ENCODE data around the gene SLC4A2. TPM values are rescaled to one million over a fixed set of nuclear protein-coding genes. Genes with fewer than 3 reads are reported as not detected.
"Not testable (repeated sequence)": the region's sequence is repeated elsewhere in the genome, so short reads cannot be mapped to it uniquely, and the experiment has no call there.

SLC4A2 gene
- total RNA-seq: 74.2 TPM

- peak; percentile 84 for DNase-seq (ENCODE audit: low spot score)
Observed at GRCh38 chr7:151059367-151060112, at the start of gene SLC4A2. Gene SLC4A2, plus strand, starts transcription at chr7:151059589. Its CDS starts 2,399 bp downstream, at chr7:151061988.

- DNase-seq (ENCODE audit: low spot score): no peak
Observed at GRCh38 chr7:151010037-151010306, 49.4 kb upstream of the SLC4A2 start.

- DNase-seq (ENCODE audit: low spot score): no peak
Observed at GRCh38 chr7:151010307-151011096, 48.9 kb upstream of the SLC4A2 start.

- no peak for DNase-seq (ENCODE audit: low spot score)
Observed at GRCh38 chr7:151011097-151011409, 48.3 kb upstream of the SLC4A2 start.

- not testable (repeated sequence) for DNase-seq (ENCODE audit: low spot score)
Observed at GRCh38 chr7:151011616-151012015, 47.8 kb upstream of the SLC4A2 start.

GRCh38 chr7:151012031-151012692 lies 47.2 kb upstream of the SLC4A2 start:
- DNase-seq (ENCODE audit: low spot score): no peak

- DNase-seq (ENCODE audit: low spot score): no peak
Observed at GRCh38 chr7:151012911-151013347, 46.5 kb upstream of the SLC4A2 start.

- no peak for DNase-seq (ENCODE audit: low spot score)
Observed at GRCh38 chr7:151013356-151013732, 46.0 kb upstream of the SLC4A2 start.

- peak; percentile 73 for DNase-seq (ENCODE audit: low spot score)
Observed at GRCh38 chr7:151013733-151014497, 45.5 kb upstream of the SLC4A2 start.

GRCh38 chr7:151014950-151015349 lies 44.4 kb upstream of the SLC4A2 start:
- no peak for DNase-seq (ENCODE audit: low spot score)

GRCh38 chr7:151015967-151016366 lies 43.4 kb upstream of the SLC4A2 start:
- DNase-seq (ENCODE audit: low spot score): no peak

- DNase-seq (ENCODE audit: low spot score): no peak
Observed at GRCh38 chr7:151016505-151016904, 42.9 kb upstream of the SLC4A2 start.

GRCh38 chr7:151016942-151017341 lies 42.4 kb upstream of the SLC4A2 start:
- DNase-seq (ENCODE audit: low spot score): no peak

GRCh38 chr7:151017370-151017952 lies 41.9 kb upstream of the SLC4A2 start:
- DNase-seq (ENCODE audit: low spot score): no peak

- peak; percentile 66 for DNase-seq (ENCODE audit: low spot score)
Observed at GRCh38 chr7:151017953-151018420, 41.4 kb upstream of the SLC4A2 start.

GRCh38 chr7:151018421-151019129 lies 40.8 kb upstream of the SLC4A2 start:
- no peak for DNase-seq (ENCODE audit: low spot score)

GRCh38 chr7:151019130-151019447 lies 40.3 kb upstream of the SLC4A2 start:
- no peak for DNase-seq (ENCODE audit: low spot score)

- DNase-seq (ENCODE audit: low spot score): no peak
Observed at GRCh38 chr7:151020231-151020630, 39.2 kb upstream of the SLC4A2 start.

GRCh38 chr7:151023232-151023631 lies 36.2 kb upstream of the SLC4A2 start:
- DNase-seq (ENCODE audit: low spot score): no peak

- no peak for DNase-seq (ENCODE audit: low spot score)
Observed at GRCh38 chr7:151024435-151025056, 34.8 kb upstream of the SLC4A2 start, which contains the start of gene ATG9B. Gene ATG9B, minus strand, starts transcription at chr7:151024494. Its CDS starts 71 bp downstream, at chr7:151024423.
